GM12891 (cell line): ENCODE results near the gene TFDP1.

Experiments used
- DNase-seq: peaks from one replicate; pipeline ENCODE4 v3.0.0; 2011; ENCODE audit warnings: low spot score; ENCODE audit not compliant: insufficient read length
- FAIRE-seq: peaks from 2 replicates; lab custom pipeline; 2011; peaks lifted over from hg19 to GRCh38; lab: Jason Lieb, UNC
- PAX5 ChIP-seq: IDR thresholded peaks from 2 replicates; pipeline ENCODE4 v1.6.1; 2011; ENCODE audit warnings: low read length, moderate library complexity, mild to moderate bottlenecking; ENCODE audit not compliant: insufficient read depth, severe bottlenecking
- POLR2A ChIP-seq: IDR thresholded peaks from 2 replicates; pipeline ENCODE4 v1.6.1; 2011; ENCODE audit warnings: low read depth, low read length, control low read depth
- POLR2AphosphoS5 ChIP-seq: IDR thresholded peaks from 2 replicates; pipeline ENCODE4 v1.6.1; 2011; ENCODE audit warnings: low read depth, low read length, control low read depth
- POU2F2 ChIP-seq: IDR thresholded peaks from 2 replicates; pipeline ENCODE4 v1.6.1; 2011; ENCODE audit warnings: low read depth, mild to moderate bottlenecking, control low read depth, low read length, moderate library complexity
- SPI1 ChIP-seq: IDR thresholded peaks from 2 replicates; pipeline ENCODE4 v1.6.1; 2011; ENCODE audit warnings: low read depth, low read length, control low read depth
- TAF1 ChIP-seq: IDR thresholded peaks from 2 replicates; pipeline ENCODE4 v1.6.1; 2011; ENCODE audit warnings: low read depth, low read length, control low read depth

The TFDP1 gene

GRCh38 chr13:113666329-113666670 is 81.7 kb downstream of the TFDP1 start:
- no peak for TF ChIP-seq POLR2A
- TF ChIP-seq PAX5, result no peak
- TF ChIP-seq TAF1, result no peak
- no peak for TF ChIP-seq POLR2AphosphoS5
- TF ChIP-seq SPI1, result no peak
- TF ChIP-seq POU2F2, result no peak

GRCh38 chr13:113666951-113667701 is 82.6 kb downstream of the TFDP1 start, which contains the start of gene GRK1:
Gene GRK1, plus strand, starts transcription at chr13:113667219. Its CDS starts 168 bp downstream, at chr13:113667387.
- no peak for TF ChIP-seq TAF1
- no peak for TF ChIP-seq SPI1
- no peak for TF ChIP-seq POLR2A
- TF ChIP-seq POLR2AphosphoS5, result no peak
- no peak for TF ChIP-seq POU2F2
- TF ChIP-seq PAX5, result no peak
- no peak for FAIRE-seq
- no peak for DNase-seq

More at GRCh38 chr13:113666329-113666670, 81.7 kb downstream of the TFDP1 start:
- no peak for FAIRE-seq
- DNase-seq, result no peak

- no peak for TF ChIP-seq SPI1
- TF ChIP-seq POU2F2, result no peak
- TF ChIP-seq PAX5, result no peak
- TF ChIP-seq POLR2A, result no peak
- TF ChIP-seq TAF1, result no peak
- TF ChIP-seq POLR2AphosphoS5, result no peak
- FAIRE-seq (no peak), DNase-seq (no peak)
Measured at GRCh38 chr13:113667771-113668490, 83.4 kb downstream of the TFDP1 start.

- TF ChIP-seq POU2F2, result no peak
- TF ChIP-seq TAF1, result no peak
- no peak for TF ChIP-seq POLR2AphosphoS5
- TF ChIP-seq PAX5, result no peak
- no peak for TF ChIP-seq SPI1
- no peak for TF ChIP-seq POLR2A
- FAIRE-seq, result no peak
- DNase-seq, result no peak
Measured at GRCh38 chr13:113668491-113668971, 84.0 kb downstream of the TFDP1 start.

GRCh38 chr13:113669231-113669754 is 84.7 kb downstream of the TFDP1 start:
- FAIRE-seq, result no peak
- no peak for DNase-seq
- TF ChIP-seq POU2F2 (no peak), SPI1 (no peak), TAF1 (no peak), POLR2A (no peak), POLR2AphosphoS5 (no peak), PAX5 (no peak)

GRCh38 chr13:113669755-113670341 is 85.3 kb downstream of the TFDP1 start:
- FAIRE-seq (no peak), DNase-seq (no peak)
- TF ChIP-seq POU2F2 (no peak), PAX5 (no peak), POLR2A (no peak), SPI1 (no peak)

- DNase-seq, result no peak
- TF ChIP-seq POLR2A, result no peak
- TF ChIP-seq TAF1, result no peak
- no peak for FAIRE-seq
Measured at GRCh38 chr13:113670541-113670940, 86.0 kb downstream of the TFDP1 start.

- FAIRE-seq, result no peak
- TF ChIP-seq POLR2A (no peak), POLR2AphosphoS5 (no peak), SPI1 (no peak), POU2F2 (no peak), PAX5 (no peak), TAF1 (no peak)
- no peak for DNase-seq
Measured at GRCh38 chr13:113671066-113672001, 86.8 kb downstream of the TFDP1 start.

GRCh38 chr13:113672002-113672651 is 87.6 kb downstream of the TFDP1 start:
- no peak for FAIRE-seq
- TF ChIP-seq SPI1, result no peak
- TF ChIP-seq POLR2AphosphoS5, result no peak
- no peak for TF ChIP-seq POU2F2
- no peak for TF ChIP-seq PAX5
- no peak for TF ChIP-seq POLR2A
- TF ChIP-seq TAF1, result no peak
- no peak for DNase-seq
